ENCODE measurements around the gene MAP2K3.

GRCh38 chr17:21330436-21331160 lies 46.1 kb downstream of the MAP2K3 start:
- TF ChIP-seq POLR2AphosphoS5 (IDR thresholded peaks at IDR 0.05) (no peak), REST (IDR thresholded peaks at IDR 0.05; ENCODE audit: borderline replicate concordance) (no peak), TAF1 (IDR thresholded peaks at IDR 0.05; ENCODE audit: low read depth) (no peak)
- TF ChIP-seq, protein P1, sequence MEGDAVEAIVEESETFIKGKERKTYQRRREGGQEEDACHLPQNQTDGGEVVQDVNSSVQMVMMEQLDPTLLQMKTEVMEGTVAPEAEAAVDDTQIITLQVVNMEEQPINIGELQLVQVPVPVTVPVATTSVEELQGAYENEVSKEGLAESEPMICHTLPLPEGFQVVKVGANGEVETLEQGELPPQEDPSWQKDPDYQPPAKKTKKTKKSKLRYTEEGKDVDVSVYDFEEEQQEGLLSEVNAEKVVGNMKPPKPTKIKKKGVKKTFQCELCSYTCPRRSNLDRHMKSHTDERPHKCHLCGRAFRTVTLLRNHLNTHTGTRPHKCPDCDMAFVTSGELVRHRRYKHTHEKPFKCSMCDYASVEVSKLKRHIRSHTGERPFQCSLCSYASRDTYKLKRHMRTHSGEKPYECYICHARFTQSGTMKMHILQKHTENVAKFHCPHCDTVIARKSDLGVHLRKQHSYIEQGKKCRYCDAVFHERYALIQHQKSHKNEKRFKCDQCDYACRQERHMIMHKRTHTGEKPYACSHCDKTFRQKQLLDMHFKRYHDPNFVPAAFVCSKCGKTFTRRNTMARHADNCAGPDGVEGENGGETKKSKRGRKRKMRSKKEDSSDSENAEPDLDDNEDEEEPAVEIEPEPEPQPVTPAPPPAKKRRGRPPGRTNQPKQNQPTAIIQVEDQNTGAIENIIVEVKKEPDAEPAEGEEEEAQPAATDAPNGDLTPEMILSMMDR (IDR thresholded peaks at IDR 0.05; ENCODE audit: poor library complexity, severe bottlenecking): no peak

Data from neural cell (in vitro differentiated cells).